Endodermal cell (in vitro differentiated cells): ENCODE results near the gene POU4F2. TPM values are rescaled to one million over a fixed set of nuclear protein-coding genes. Genes with fewer than 3 reads are reported as not detected.

Source experiments
- DNase-seq: peaks from one replicate; pipeline ENCODE4 v3.0.0-alpha.2; 2017
- H3K27ac ChIP-seq: 2 replicates; pipeline ENCODE4 v1.5.1; 2013; ENCODE audit warnings: mild to moderate bottlenecking, low read depth, low read length, moderate library complexity
- H3K27me3 ChIP-seq: 2 replicates; pipeline ENCODE4 v1.6.1; 2013; ENCODE audit warnings: mild to moderate bottlenecking, low read length, moderate library complexity; ENCODE audit not compliant: insufficient read depth, control insufficient read depth, poor library complexity, severe bottlenecking
- H3K36me3 ChIP-seq: 2 replicates; pipeline ENCODE4 v1.7.0; 2013; ENCODE audit warnings: mild to moderate bottlenecking, low read length, moderate library complexity; ENCODE audit not compliant: control insufficient read depth, insufficient read depth
- H3K4me1 ChIP-seq: one replicate; pipeline ENCODE4 v1.7.0; 2013; ENCODE audit warnings: low read length; ENCODE audit not compliant: control insufficient read depth, insufficient read depth
- H3K4me3 ChIP-seq: 2 replicates; pipeline ENCODE4 v1.5.1; 2013; ENCODE audit warnings: mild to moderate bottlenecking, low read length, moderate library complexity
- H3K9ac ChIP-seq: 2 replicates; pipeline ENCODE4 v1.6.1; 2013; ENCODE audit warnings: mild to moderate bottlenecking, low read length, moderate library complexity; ENCODE audit not compliant: poor library complexity, severe bottlenecking; ENCODE audit errors: extremely low read depth
- H3K9me3 ChIP-seq: 2 replicates; pipeline ENCODE4 v1.6.1; 2013; ENCODE audit warnings: mild to moderate bottlenecking, low read length, moderate library complexity; ENCODE audit not compliant: control insufficient read depth
- H3K27ac Mint-ChIP-seq: 2 replicates; pipeline ENCODE4 v1.8.0; 2020; ENCODE audit warnings: mixed read lengths
- H3K27me3 Mint-ChIP-seq: 2 replicates; pipeline ENCODE4 v1.8.0; 2021; ENCODE audit warnings: mild to moderate bottlenecking, mixed read lengths; ENCODE audit not compliant: insufficient read depth
- H3K36me3 Mint-ChIP-seq: 2 replicates; pipeline ENCODE4 v1.8.0; 2020; ENCODE audit warnings: low read depth, mixed read lengths
- H3K4me1 Mint-ChIP-seq: 2 replicates; pipeline ENCODE4 v1.8.0; 2020; ENCODE audit warnings: mixed read lengths
- H3K4me3 Mint-ChIP-seq: 2 replicates; pipeline ENCODE4 v1.8.0; 2020; ENCODE audit warnings: mild to moderate bottlenecking, moderate library complexity, mixed read lengths
- H3K9me3 Mint-ChIP-seq: 2 replicates; pipeline ENCODE4 v1.8.0; 2020; ENCODE audit warnings: mild to moderate bottlenecking, mixed read lengths
- WGBS, 2 experiments: methylation state at CpG; one replicate each; pipeline versions ENCODE4 v1.1.5 to v1.1.7; 2013; ENCODE audit warnings: missing lambda C conversion rate in 2 of 2, mixed read lengths in 1 of 2; ENCODE audit not compliant: insufficient coverage in 1 of 2, insufficient read length in 1 of 2; 5-methylcytosine and 5-hydroxymethylcytosine counted together
- total RNA-seq, 2 donors: library from RNA; stranded (reverse); fragmentation: NEBNext Ultra II Directional in 1 of 2; extraction: Animal tissue kit (Norgen Biotek cat#: 25700) in 1 of 2; gene quantifications; 2 replicates in 1 of 2; 3 replicates in 1 of 2; pipeline ENCODE4 v1.2.1, GENCODE V29; 2021
- TF ChIP-seq, protein P1 (sequence below): fragments of 200-600 bp; sonication (generic); conservative IDR thresholded peaks from 2 replicates; pipeline ENCODE4 v1.5.0; 2021; ENCODE audit warnings: antibody characterized with exemption, mild to moderate bottlenecking

Gene POU4F2
- total RNA-seq, 2 donors from 2014 or later, result not detected

- no peaks in the 10 kb centered on the region for H3K9me3 ChIP-seq
- 6 to 7% methylated on average over 3 to 5 of the region's 6 CpGs for WGBS, 2 experiments
- H3K36me3 ChIP-seq, result no peaks in the 10 kb centered on the region
- H3K4me3 ChIP-seq, result no peak overlapping the region
- peaks cover 100% of the 10 kb centered on the region for H3K27me3 ChIP-seq
- peaks cover 3% of the 10 kb centered on the region for H3K9me3 Mint-ChIP-seq
- no peaks in the 10 kb centered on the region for H3K36me3 Mint-ChIP-seq
- peaks cover 9% of the 10 kb centered on the region for H3K4me1 ChIP-seq
- TF ChIP-seq, protein P1, sequence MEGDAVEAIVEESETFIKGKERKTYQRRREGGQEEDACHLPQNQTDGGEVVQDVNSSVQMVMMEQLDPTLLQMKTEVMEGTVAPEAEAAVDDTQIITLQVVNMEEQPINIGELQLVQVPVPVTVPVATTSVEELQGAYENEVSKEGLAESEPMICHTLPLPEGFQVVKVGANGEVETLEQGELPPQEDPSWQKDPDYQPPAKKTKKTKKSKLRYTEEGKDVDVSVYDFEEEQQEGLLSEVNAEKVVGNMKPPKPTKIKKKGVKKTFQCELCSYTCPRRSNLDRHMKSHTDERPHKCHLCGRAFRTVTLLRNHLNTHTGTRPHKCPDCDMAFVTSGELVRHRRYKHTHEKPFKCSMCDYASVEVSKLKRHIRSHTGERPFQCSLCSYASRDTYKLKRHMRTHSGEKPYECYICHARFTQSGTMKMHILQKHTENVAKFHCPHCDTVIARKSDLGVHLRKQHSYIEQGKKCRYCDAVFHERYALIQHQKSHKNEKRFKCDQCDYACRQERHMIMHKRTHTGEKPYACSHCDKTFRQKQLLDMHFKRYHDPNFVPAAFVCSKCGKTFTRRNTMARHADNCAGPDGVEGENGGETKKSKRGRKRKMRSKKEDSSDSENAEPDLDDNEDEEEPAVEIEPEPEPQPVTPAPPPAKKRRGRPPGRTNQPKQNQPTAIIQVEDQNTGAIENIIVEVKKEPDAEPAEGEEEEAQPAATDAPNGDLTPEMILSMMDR, result no peak
- peaks cover 100% of the 10 kb centered on the region for H3K27me3 Mint-ChIP-seq
- no peak for DNase-seq
- no peak overlapping the region for H3K27ac Mint-ChIP-seq
- H3K4me3 Mint-ChIP-seq, result no peak overlapping the region
- H3K27ac ChIP-seq, result no peak overlapping the region
- no peak overlapping the region for H3K9ac ChIP-seq
- H3K4me1 Mint-ChIP-seq, result peaks cover 8% of the 10 kb centered on the region
These were observed 5.2 kb downstream of the POU4F2 start for GRCh38 chr4:146643812-146644401.

DNA sequence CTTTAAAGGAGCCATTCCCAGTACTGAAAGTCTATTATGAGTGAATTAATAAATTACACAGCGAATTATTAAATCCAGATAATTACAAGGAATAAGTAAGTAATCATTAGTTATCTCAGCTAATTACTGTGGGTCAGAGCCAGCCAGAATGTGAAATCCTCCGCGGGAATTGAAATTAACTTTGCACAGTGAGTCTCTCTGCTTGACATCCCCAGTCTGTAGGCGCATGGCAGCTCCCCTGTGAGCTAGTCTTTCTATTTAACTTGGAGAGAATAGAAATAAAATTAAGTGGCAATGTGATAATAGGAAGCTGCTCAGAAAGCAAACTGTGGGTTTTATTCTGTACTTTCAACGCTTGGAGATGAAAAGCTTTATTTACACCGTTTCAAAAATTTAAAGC lies 7.2 kb downstream of the POU4F2 start:
- Mint-ChIP-seq H3K4me3 (no peak overlapping the region), H3K27me3 (peaks cover 100% of the 10 kb centered on the region), H3K9me3 (no peaks in the 10 kb centered on the region), H3K27ac (no peak overlapping the region), H3K4me1 (no peaks in the 10 kb centered on the region), H3K36me3 (no peaks in the 10 kb centered on the region)
- no peak overlapping the region for H3K9ac ChIP-seq
- no peaks in the 10 kb centered on the region for H3K36me3 ChIP-seq
- H3K9me3 ChIP-seq, result no peaks in the 10 kb centered on the region
- H3K27me3 ChIP-seq, result peaks cover 100% of the 10 kb centered on the region
- no peak overlapping the region for H3K4me3 ChIP-seq
- WGBS, 2 experiments, result 6 to 15% methylated on average over 5 to 6 of the region's 6 CpGs
- TF ChIP-seq, protein P1, result no peak
- no peak for DNase-seq
- peaks cover 5% of the 10 kb centered on the region for H3K4me1 ChIP-seq
- no peak overlapping the region for H3K27ac ChIP-seq

DNA sequence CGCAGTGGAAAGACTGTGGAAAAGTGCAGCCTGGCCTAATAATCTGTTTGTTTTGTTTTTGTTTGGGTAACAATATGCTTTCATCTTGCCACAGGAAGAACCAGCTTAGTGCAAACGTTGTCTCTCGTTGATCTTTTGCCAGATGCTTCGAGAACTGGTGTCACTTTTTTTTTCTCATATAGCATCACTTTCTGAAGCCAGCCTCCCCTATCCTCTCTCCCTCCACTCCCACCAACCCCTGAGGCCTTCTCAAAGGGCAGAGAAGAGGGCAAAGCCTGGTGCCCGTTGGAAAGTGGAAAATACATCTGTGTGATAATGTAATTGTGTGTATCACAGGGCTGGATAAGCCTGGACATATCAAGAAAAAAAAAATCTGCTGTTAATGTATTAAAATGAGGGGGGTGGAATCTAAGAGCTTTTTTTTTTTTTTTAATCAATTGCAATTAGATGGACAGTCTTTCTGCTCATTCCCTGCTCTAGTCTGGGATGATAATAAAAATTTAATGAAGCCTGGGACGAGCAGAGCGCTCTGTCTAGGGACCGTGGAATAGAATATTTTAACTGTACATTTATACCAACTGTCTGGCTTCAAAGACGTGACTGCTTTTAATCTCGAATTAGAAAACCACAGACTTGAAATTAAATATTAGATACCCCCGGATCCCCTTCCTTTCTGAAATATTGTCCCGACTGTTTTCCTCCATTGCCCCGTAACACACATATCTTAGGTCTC lies 8.1 kb downstream of the POU4F2 start:
- H3K27me3 Mint-ChIP-seq, result peaks cover 100% of the 10 kb centered on the region
- H3K36me3 ChIP-seq, result no peaks in the 10 kb centered on the region
- no peak for DNase-seq
- H3K9ac ChIP-seq, result no peak overlapping the region
- H3K4me1 Mint-ChIP-seq, result no peaks in the 10 kb centered on the region
- H3K4me3 ChIP-seq, result no peak overlapping the region
- TF ChIP-seq, protein P1, result no peak
- H3K27ac ChIP-seq, result no peak overlapping the region
- H3K9me3 Mint-ChIP-seq, result no peaks in the 10 kb centered on the region
- peaks cover 5% of the 10 kb centered on the region for H3K4me1 ChIP-seq
- no peaks in the 10 kb centered on the region for H3K9me3 ChIP-seq
- no peak overlapping the region for H3K4me3 Mint-ChIP-seq
- peaks cover 100% of the 10 kb centered on the region for H3K27me3 ChIP-seq
- H3K36me3 Mint-ChIP-seq, result no peaks in the 10 kb centered on the region
- no peak overlapping the region for H3K27ac Mint-ChIP-seq
- WGBS, 2 experiments, result 11 to 23% methylated on average over 4 to 12 of the region's 13 CpGs
